GM21390 (cell line): Measurements from ENCODE around the gene SHANK1.

Experiments
- ATAC-seq: cut with Tn5 transposase; IDR thresholded peaks from one replicate; pipeline ENCODE4 v1.9.1; 2021; ENCODE audit not compliant: unreplicated experiment

SHANK1 gene

GRCh38 chr19:50661766-50662650 lies 57.6 kb downstream of the SHANK1 start:
- ATAC-seq, result no peak

- ATAC-seq, result no peak
These were observed 58.6 kb downstream of the SHANK1 start for GRCh38 chr19:50661023-50661422.

GRCh38 chr19:50660088-50660366 lies 59.6 kb downstream of the SHANK1 start:
- ATAC-seq, result no peak

- no peak for ATAC-seq
These were observed 60.1 kb downstream of the SHANK1 start for GRCh38 chr19:50659318-50660087.

GRCh38 chr19:50658441-50659317 lies 60.9 kb downstream of the SHANK1 start:
- no peak for ATAC-seq

- ATAC-seq, result no peak
These were observed 61.7 kb downstream of the SHANK1 start for GRCh38 chr19:50657712-50658440.

DNA sequence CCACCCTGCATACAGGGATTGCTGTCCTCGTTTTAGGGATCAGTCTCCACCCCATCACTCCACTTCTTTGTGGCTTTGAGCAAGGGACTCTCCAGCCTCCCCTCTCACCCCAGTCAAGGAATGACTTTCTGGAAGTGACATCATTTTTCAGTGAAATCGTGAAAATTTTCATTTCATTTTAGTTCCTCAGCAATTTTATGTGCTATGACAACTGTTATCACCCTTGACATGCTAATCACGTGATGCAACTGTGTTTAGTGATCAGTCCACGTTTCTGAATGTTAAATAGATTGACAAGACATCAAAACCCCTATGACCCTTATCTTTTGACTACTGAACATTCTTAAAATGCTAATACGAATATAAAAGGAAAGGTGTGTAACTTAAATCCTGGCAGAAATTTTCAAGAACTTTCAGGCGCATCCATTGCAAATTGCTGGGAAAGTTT lies 62.4 kb downstream of the SHANK1 start:
- no peak for ATAC-seq

DNA sequence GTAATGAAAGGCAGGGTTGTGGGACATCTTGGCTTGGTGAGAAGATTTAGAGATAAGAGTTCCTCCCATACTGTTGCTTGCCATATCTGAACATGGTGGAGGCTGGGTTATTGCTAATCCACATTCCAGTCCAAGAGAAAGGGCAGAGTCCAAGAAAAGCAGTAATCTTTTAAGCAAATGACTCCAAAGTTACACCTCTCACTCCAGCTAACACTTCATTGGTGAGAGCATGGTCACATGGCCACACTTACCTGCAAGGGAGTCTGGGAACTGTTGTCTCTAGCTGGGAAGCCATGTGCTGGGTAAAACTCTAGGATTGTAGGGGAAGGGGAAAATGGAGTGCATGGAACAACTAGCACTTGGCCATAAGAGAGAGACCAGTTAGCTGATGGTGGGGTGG lies 64.7 kb downstream of the SHANK1 start:
- no peak for ATAC-seq

DNA sequence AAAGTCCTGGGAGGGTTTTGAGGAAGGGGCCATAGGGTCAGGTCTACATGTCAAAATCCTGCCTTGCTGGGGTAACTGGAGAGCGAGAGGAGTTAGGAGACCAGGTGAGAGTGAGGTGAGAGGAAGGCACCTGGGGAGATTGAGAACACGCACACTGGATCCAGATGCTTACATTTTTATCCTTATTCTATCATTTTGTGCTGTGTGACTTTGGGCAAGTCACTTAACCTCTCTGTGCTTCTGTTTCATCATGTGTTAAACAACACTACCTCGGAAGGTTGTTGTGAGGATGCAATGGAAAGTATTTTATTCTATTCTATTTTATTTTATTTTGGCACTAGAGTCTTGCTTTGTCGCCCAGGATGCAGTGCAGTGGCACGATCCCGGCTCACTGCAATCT lies 66.9 kb downstream of the SHANK1 start:
- no peak for ATAC-seq

DNA sequence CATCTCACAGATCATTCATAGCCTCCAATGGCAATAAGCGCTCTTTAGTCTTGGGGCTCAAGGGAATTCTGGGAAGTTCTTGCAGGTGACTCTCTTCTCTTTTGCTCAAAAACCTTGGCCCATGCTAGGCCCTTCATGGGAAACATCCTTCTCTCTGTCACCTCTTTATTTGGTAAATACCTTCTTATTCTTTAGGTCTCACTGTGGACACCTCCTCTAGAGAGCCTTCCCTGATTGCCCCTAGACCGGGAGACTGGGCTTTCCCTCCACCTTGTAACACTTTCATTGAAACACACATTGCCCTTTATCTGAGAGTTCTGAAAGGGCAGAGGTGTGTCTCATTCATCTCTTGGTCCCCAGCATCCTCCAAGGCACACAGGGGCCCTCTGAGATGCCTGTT lies 68.4 kb downstream of the SHANK1 start:
- no peak for ATAC-seq

- no peak for ATAC-seq
These were observed 69.9 kb downstream of the SHANK1 start, which contains the start of gene C19orf81 for GRCh38 chr19:50649433-50650391. Gene C19orf81 (plus strand): TSS chr19:50649445. CDS start chr19:50649445, 0 bp downstream.

DNA sequence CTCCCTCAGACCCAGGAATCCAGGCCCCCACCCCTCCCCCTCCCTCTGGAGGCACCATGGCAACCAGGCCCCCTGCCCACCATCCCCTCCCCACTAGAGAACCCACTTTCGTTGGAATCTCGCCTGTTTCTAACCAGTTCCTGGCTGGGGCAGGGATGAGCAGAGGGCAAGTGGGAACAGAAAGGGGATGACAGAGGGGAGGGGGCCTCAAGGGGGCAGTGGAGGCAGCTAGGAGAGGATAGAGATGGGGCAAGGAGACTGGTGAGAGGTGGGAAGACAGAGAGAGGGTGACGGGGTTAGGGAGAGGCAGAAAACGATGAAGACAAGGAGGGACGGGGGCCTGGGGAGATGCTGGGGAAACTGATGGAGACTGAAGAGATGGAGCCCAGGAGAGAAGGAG lies 70.9 kb downstream of the SHANK1 start:
- ATAC-seq, result no peak

GRCh38 chr19:50647879-50648615 lies 71.6 kb downstream of the SHANK1 start:
- ATAC-seq, result no peak

DNA sequence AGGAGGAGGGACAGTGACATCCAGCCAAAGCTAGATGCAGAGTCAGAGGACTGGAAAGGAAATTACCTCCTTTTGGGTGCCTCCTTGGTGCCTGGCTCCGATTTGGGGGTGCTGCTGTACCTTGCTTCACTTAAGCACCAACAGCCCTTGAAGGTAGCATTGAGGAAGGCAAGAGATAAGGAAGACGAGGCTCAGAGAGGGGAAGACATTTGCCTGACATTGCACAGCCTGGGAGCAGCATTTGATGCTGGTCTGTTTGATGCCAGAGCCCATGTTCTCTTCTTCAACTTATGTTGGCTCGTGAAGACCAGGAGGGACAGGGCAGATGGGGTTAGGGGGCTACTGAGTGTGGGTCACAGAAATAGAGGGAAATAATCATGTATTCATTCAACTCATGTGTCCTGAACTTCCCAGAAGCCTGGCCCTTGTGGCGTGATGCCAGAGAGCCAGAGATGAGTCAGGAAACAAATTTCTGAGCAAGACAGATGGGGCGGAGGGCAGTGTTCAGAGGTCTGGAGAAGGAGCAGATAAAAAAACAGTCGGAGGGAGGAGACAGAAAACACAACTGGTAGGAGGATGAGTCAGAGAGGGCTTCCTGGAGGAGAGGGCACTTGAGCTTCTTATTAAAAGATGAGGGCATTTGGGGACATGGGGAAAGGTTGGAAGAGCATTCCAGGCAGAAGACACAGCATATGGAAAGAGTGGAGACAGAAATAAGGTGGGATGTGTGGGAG lies 73.4 kb downstream of the SHANK1 start:
- ATAC-seq, result no peak

- no peak for ATAC-seq
These were observed 74.5 kb downstream of the SHANK1 start for GRCh38 chr19:50645107-50645506.

- no peak for ATAC-seq
These were observed 75.2 kb downstream of the SHANK1 start for GRCh38 chr19:50644315-50644915.

- no peak for ATAC-seq
These were observed 79.2 kb downstream of the SHANK1 start for GRCh38 chr19:50640368-50640767.
